ENCODE results near the gene ANKS1B. TPM values are rescaled to one million over a fixed set of nuclear protein-coding genes. Genes with fewer than 3 reads are reported as not detected.
"Not testable (repeated sequence)": the region's sequence is repeated elsewhere in the genome, so short reads cannot be mapped to it uniquely, and the experiment has no call there.

Gene ANKS1B
- total RNA-seq, 2 donors from 2014 or later: 1.8 to 2.0 TPM

- H3K27me3 Mint-ChIP-seq: no peaks in the 10 kb centered on the region
- H3K4me3 Mint-ChIP-seq: no peak overlapping the region
- H3K27ac Mint-ChIP-seq: no peak overlapping the region
- H3K36me3 Mint-ChIP-seq (ENCODE audit: low read depth): no peaks in the 10 kb centered on the region
- no peaks in the 10 kb centered on the region for H3K4me1 Mint-ChIP-seq
- ATAC-seq (replicated peaks): no peak
- H3K9me3 Mint-ChIP-seq: peaks cover 14% of the 10 kb centered on the region
Observed at GRCh38 chr12:99277591-99278379, 707.0 kb downstream of the ANKS1B start.

GRCh38 chr12:99271071-99271470, 713.7 kb downstream of the ANKS1B start:
- ATAC-seq (replicated peaks): no peak
- no peak overlapping the region for H3K4me3 Mint-ChIP-seq
- no peaks in the 10 kb centered on the region for H3K27me3 Mint-ChIP-seq
- peaks cover 25% of the 10 kb centered on the region for H3K9me3 Mint-ChIP-seq
- no peaks in the 10 kb centered on the region for H3K4me1 Mint-ChIP-seq
- H3K27ac Mint-ChIP-seq: no peak overlapping the region
- no peaks in the 10 kb centered on the region for H3K36me3 Mint-ChIP-seq (ENCODE audit: low read depth)

DNA sequence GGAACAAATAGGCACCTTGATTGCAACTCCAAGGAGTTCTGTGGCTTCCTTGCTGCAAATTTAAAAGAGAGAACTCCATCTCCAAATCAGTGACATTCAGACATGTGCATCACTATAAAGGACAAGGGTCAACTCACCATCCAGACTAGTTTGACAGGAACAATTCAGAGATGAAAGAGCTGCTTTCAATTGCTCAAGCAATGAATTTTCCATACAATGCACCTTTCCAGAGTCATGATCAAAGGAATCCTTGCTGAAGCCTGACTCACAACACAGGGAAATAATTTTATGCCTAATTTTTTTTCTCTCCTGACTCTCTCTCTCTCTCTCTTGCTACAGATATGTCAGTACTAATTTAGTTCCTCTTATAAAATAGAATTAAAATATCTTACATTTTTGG, 717.7 kb downstream of the ANKS1B start:
- no peaks in the 10 kb centered on the region for H3K36me3 Mint-ChIP-seq (ENCODE audit: low read depth)
- H3K27me3 Mint-ChIP-seq: no peaks in the 10 kb centered on the region
- H3K27ac Mint-ChIP-seq: no peak overlapping the region
- peaks cover 26% of the 10 kb centered on the region for H3K9me3 Mint-ChIP-seq
- no peak overlapping the region for H3K4me3 Mint-ChIP-seq
- ATAC-seq (replicated peaks): no peak
- H3K4me1 Mint-ChIP-seq: no peaks in the 10 kb centered on the region

- Mint-ChIP-seq H3K27me3 (no peaks in the 10 kb centered on the region), H3K4me1 (no peaks in the 10 kb centered on the region), H3K9me3 (peaks cover 28% of the 10 kb centered on the region), H3K4me3 (no peak overlapping the region), H3K36me3 (ENCODE audit: low read depth) (no peaks in the 10 kb centered on the region), H3K27ac (no peak overlapping the region)
- ATAC-seq (replicated peaks): no peak
Observed at GRCh38 chr12:99265648-99266047, 719.1 kb downstream of the ANKS1B start.

DNA sequence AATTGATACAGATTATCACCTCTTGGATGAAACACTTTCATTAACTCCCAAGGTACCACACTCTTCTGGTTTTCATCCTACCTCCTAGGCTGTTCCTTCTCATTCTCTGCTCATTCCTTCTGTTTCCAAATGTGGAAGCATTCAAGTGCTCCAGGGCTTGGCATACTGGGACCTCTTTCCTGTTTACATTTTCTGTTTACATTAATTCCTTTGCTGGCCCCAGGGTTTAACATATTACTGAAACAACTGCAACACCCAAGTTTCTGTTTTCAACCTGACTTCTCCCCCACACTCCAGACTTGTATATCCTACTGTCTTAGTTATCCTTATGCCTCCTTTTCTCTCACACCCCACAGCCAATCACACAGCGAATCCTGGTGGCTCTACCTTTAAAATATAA, 723.5 kb downstream of the ANKS1B start:
- H3K27ac Mint-ChIP-seq: no peak overlapping the region
- H3K36me3 Mint-ChIP-seq (ENCODE audit: low read depth): no peaks in the 10 kb centered on the region
- peaks cover 15% of the 10 kb centered on the region for H3K9me3 Mint-ChIP-seq
- ATAC-seq (replicated peaks): no peak
- H3K4me3 Mint-ChIP-seq: no peak overlapping the region
- H3K27me3 Mint-ChIP-seq: no peaks in the 10 kb centered on the region
- H3K4me1 Mint-ChIP-seq: no peaks in the 10 kb centered on the region

GRCh38 chr12:99260456-99260996, 724.2 kb downstream of the ANKS1B start:
- H3K36me3 Mint-ChIP-seq (ENCODE audit: low read depth): no peaks in the 10 kb centered on the region
- H3K27me3 Mint-ChIP-seq: no peaks in the 10 kb centered on the region
- H3K27ac Mint-ChIP-seq: no peak overlapping the region
- H3K4me1 Mint-ChIP-seq: no peaks in the 10 kb centered on the region
- peaks cover 12% of the 10 kb centered on the region for H3K9me3 Mint-ChIP-seq
- H3K4me3 Mint-ChIP-seq: no peak overlapping the region
- no peak for ATAC-seq (replicated peaks)

- H3K4me1 Mint-ChIP-seq: no peaks in the 10 kb centered on the region
- no peak overlapping the region for H3K27ac Mint-ChIP-seq
- peaks cover 9% of the 10 kb centered on the region for H3K9me3 Mint-ChIP-seq
- H3K36me3 Mint-ChIP-seq (ENCODE audit: low read depth): no peaks in the 10 kb centered on the region
- no peaks in the 10 kb centered on the region for H3K27me3 Mint-ChIP-seq
- no peak overlapping the region for H3K4me3 Mint-ChIP-seq
- ATAC-seq (replicated peaks): no peak
Observed at GRCh38 chr12:99259040-99259934, 725.4 kb downstream of the ANKS1B start.

DNA sequence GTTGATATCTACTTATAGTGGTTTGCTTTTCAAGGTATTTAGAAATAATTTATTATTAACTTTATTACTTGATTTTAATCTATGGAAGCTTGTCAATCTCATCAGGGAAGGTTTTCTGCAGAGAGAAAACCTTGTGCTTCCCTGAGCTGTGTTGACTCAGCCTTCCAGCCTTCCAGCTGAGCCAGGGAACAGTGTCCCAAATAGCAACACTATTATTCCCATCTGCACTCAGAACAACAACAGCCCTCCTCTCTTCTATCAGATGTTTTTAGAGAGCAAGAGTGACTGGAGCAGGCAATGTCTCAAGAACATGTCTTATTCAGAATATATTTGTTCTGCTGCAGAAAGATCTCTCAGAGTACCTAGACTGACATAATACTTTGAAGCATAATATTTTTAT, 727.1 kb downstream of the ANKS1B start:
- H3K4me1 Mint-ChIP-seq: no peaks in the 10 kb centered on the region
- H3K4me3 Mint-ChIP-seq: no peak overlapping the region
- H3K27ac Mint-ChIP-seq: no peak overlapping the region
- H3K36me3 Mint-ChIP-seq (ENCODE audit: low read depth): no peaks in the 10 kb centered on the region
- no peaks in the 10 kb centered on the region for H3K27me3 Mint-ChIP-seq
- peaks cover 9% of the 10 kb centered on the region for H3K9me3 Mint-ChIP-seq
- no peak for ATAC-seq (replicated peaks)

GRCh38 chr12:99253068-99253467, 731.7 kb downstream of the ANKS1B start:
- Mint-ChIP-seq H3K4me1 (no peaks in the 10 kb centered on the region), H3K27ac (no peak overlapping the region), H3K9me3 (peaks cover 5% of the 10 kb centered on the region), H3K4me3 (no peak overlapping the region), H3K27me3 (no peaks in the 10 kb centered on the region), H3K36me3 (ENCODE audit: low read depth) (no peaks in the 10 kb centered on the region)
- no peak for ATAC-seq (replicated peaks)

- no peak overlapping the region for H3K4me3 Mint-ChIP-seq
- H3K4me1 Mint-ChIP-seq: no peaks in the 10 kb centered on the region
- no peaks in the 10 kb centered on the region for H3K36me3 Mint-ChIP-seq (ENCODE audit: low read depth)
- no peak for ATAC-seq (replicated peaks)
- H3K9me3 Mint-ChIP-seq: peaks cover 5% of the 10 kb centered on the region
- no peaks in the 10 kb centered on the region for H3K27me3 Mint-ChIP-seq
- no peak overlapping the region for H3K27ac Mint-ChIP-seq
Observed at GRCh38 chr12:99250091-99250490, 734.6 kb downstream of the ANKS1B start.

- no peak overlapping the region for H3K27ac Mint-ChIP-seq
- no peaks in the 10 kb centered on the region for H3K4me1 Mint-ChIP-seq
- H3K36me3 Mint-ChIP-seq (ENCODE audit: low read depth): no peaks in the 10 kb centered on the region
- H3K9me3 Mint-ChIP-seq: peaks cover 5% of the 10 kb centered on the region
- H3K4me3 Mint-ChIP-seq: no peak overlapping the region
- no peaks in the 10 kb centered on the region for H3K27me3 Mint-ChIP-seq
- ATAC-seq (replicated peaks): no peak
Observed at GRCh38 chr12:99249543-99249942, 735.2 kb downstream of the ANKS1B start.

DNA sequence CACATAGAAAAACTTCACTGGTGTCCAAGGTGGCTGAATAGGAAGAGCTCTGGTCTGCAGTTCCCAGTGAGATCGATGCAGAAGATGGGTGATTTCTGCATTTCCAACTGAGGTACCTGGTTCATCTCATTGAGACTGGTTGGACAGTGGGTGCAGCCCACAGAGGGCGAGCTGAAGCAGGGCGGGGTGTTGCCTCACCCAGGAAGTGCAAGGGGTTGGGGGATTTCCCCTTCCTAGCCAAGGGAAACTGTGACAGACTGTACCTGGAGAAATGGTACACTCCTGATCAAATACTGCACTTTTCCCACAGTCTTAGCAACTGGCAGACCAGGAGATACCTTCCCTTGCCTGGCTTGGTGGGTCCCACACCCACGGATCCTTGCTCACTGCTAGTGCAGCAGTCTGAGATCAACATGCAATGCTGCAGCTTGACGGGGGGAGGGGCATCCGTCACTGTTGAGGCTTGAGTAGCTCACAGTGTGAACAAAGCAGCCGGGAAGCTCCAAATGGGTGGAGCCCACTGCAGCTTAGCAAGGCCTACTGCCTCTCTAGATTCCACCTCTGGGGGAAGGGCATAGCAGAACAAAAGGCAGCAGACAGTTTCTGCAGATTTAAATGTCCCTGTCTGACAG, 746.7 kb downstream of the ANKS1B start:
- H3K36me3 Mint-ChIP-seq (ENCODE audit: low read depth); ATAC-seq (replicated peaks); H3K27ac Mint-ChIP-seq; H3K4me1 Mint-ChIP-seq; H3K4me3 Mint-ChIP-seq; H3K27me3 Mint-ChIP-seq: not testable (repeated sequence)
- peaks cover 14% of the 10 kb centered on the region for H3K9me3 Mint-ChIP-seq

- ATAC-seq (replicated peaks): no peak
- no peaks in the 10 kb centered on the region for H3K4me1 Mint-ChIP-seq
- H3K27ac Mint-ChIP-seq: no peak overlapping the region
- no peaks in the 10 kb centered on the region for H3K27me3 Mint-ChIP-seq
- H3K4me3 Mint-ChIP-seq: no peak overlapping the region
- no peaks in the 10 kb centered on the region for H3K36me3 Mint-ChIP-seq (ENCODE audit: low read depth)
- peaks cover 8% of the 10 kb centered on the region for H3K9me3 Mint-ChIP-seq
Observed at GRCh38 chr12:99235381-99235780, 749.4 kb downstream of the ANKS1B start.

- no peaks in the 10 kb centered on the region for H3K36me3 Mint-ChIP-seq (ENCODE audit: low read depth)
- ATAC-seq (replicated peaks): no peak
- no peak overlapping the region for H3K27ac Mint-ChIP-seq
- H3K4me3 Mint-ChIP-seq: no peak overlapping the region
- no peaks in the 10 kb centered on the region for H3K4me1 Mint-ChIP-seq
- H3K9me3 Mint-ChIP-seq: peaks cover 3% of the 10 kb centered on the region
- no peaks in the 10 kb centered on the region for H3K27me3 Mint-ChIP-seq
Observed at GRCh38 chr12:99234702-99235101, 750.0 kb downstream of the ANKS1B start.
